ENCODE results near the gene LRRC74A. TPM values are rescaled to one million over a fixed set of nuclear protein-coding genes. Genes with fewer than 3 reads are reported as not detected.

The LRRC74A gene
- total and polyA plus RNA-seq, 2 experiments from 2014 or later: not detected

- Mint-ChIP-seq H3K27ac (no peak overlapping the region), H3K4me1 (peaks cover 59% of the 10 kb centered on the region), H3K4me3 (no peak overlapping the region), H3K9me3 (no peaks in the 10 kb centered on the region; the same call in 2 of the 3 replicates), H3K27me3 (ENCODE audit: insufficient read depth, low read depth, poor library complexity) (peaks cover 28% of the 10 kb centered on the region), H3K36me3 (ENCODE audit: low read depth) (no peaks in the 10 kb centered on the region)
- no peak overlapping the region for H3K27ac ChIP-seq (ENCODE audit: low read depth)
- H3K9me2 ChIP-seq (ENCODE audit: insufficient read depth): no peaks in the 10 kb centered on the region
- H3K4me2 ChIP-seq: no peak overlapping the region
- H3F3A ChIP-seq (replicated peaks; ENCODE audit: low read depth): peaks cover 16% of the 10 kb centered on the region
- TF ChIP-seq JUNB (IDR thresholded peaks at IDR 0.05; ENCODE audit: unreplicated experiment): no peak
- TF ChIP-seq CTCF (conservative IDR thresholded peaks at IDR 0.05; ENCODE audit: low read depth in 2 of 2): no peak
- TF ChIP-seq ZNF331 (CRISPR knock-in tag; IDR thresholded peaks at IDR 0.05; ENCODE audit: low read depth): no peak
- no peak for TF ChIP-seq POLR2AphosphoS5 (IDR thresholded peaks at IDR 0.05; ENCODE audit: low read depth)
- no peak for TF ChIP-seq REST (IDR thresholded peaks at IDR 0.05; ENCODE audit: unreplicated experiment)
- no peak for TF ChIP-seq STAT1 (IDR thresholded peaks at IDR 0.05; ENCODE audit: unreplicated experiment)
- H3K36me3 ChIP-seq (ENCODE audit: insufficient read depth): no peaks in the 10 kb centered on the region
- 0 out of 2 replicates have a peak overlapping the region, but pooled peaks have one; percentile 38 for H2AFZ ChIP-seq
- ATAC-seq: no peak
- H3K4me3 ChIP-seq: no peak overlapping the region
- no peak for DNase-seq (ENCODE audit: low spot score)
- no peaks in the 10 kb centered on the region for H4K20me1 ChIP-seq (replicated peaks; ENCODE audit: insufficient read depth)
- peaks cover 39% of the 10 kb centered on the region for H3K4me1 ChIP-seq (ENCODE audit: insufficient read depth)
- no peaks in the 10 kb centered on the region for H3K27me3 ChIP-seq (ENCODE audit: insufficient read depth)
- H3K79me2 ChIP-seq (replicated peaks; ENCODE audit: insufficient read depth): no peaks in the 10 kb centered on the region
Measured at GRCh38 chr14:76916040-76916715, 90.0 kb downstream of the LRRC74A start.

- Histone ChIP-seq H2AFZ (no peak overlapping the region), H3F3A (replicated peaks; ENCODE audit: low read depth) (peaks cover 16% of the 10 kb centered on the region), H3K27me3 (ENCODE audit: insufficient read depth) (no peaks in the 10 kb centered on the region), H3K36me3 (ENCODE audit: insufficient read depth) (no peaks in the 10 kb centered on the region), H3K79me2 (replicated peaks; ENCODE audit: insufficient read depth) (no peaks in the 10 kb centered on the region), H3K27ac (ENCODE audit: low read depth) (no peak overlapping the region), H3K4me2 (peak overlapping the region; percentile 57; the same call in 1 of the 2 replicates), H3K4me3 (no peak overlapping the region), H3K4me1 (ENCODE audit: insufficient read depth) (peaks cover 45% of the 10 kb centered on the region), H3K9me2 (ENCODE audit: insufficient read depth) (no peaks in the 10 kb centered on the region), H4K20me1 (replicated peaks; ENCODE audit: insufficient read depth) (no peaks in the 10 kb centered on the region)
- peaks cover 65% of the 10 kb centered on the region for H3K4me1 Mint-ChIP-seq
- H3K27me3 Mint-ChIP-seq (ENCODE audit: insufficient read depth, low read depth, poor library complexity): peaks cover 34% of the 10 kb centered on the region
- ATAC-seq (peak; percentile 38), DNase-seq (ENCODE audit: low spot score) (peak; percentile 96)
- H3K27ac Mint-ChIP-seq: no peak overlapping the region
- no peak overlapping the region for H3K4me3 Mint-ChIP-seq
- H3K9me3 Mint-ChIP-seq: no peaks in the 10 kb centered on the region; the same call in 2 of the 3 replicates
- H3K36me3 Mint-ChIP-seq (ENCODE audit: low read depth): no peaks in the 10 kb centered on the region
- TF ChIP-seq JUNB (IDR thresholded peaks at IDR 0.05; ENCODE audit: unreplicated experiment) (no peak), ZNF114 (CRISPR knock-in tag; IDR thresholded peaks at IDR 0.05) (0 out of 2 replicates have a peak, but pooled peaks have one; percentile 33), EZH2phosphoT487 (IDR thresholded peaks at IDR 0.05; ENCODE audit: unreplicated experiment) (no peak), POLR2AphosphoS5 (IDR thresholded peaks at IDR 0.05; ENCODE audit: low read depth) (no peak), ZNF462 (CRISPR knock-in tag; IDR thresholded peaks at IDR 0.05) (no peak), ZNF331 (CRISPR knock-in tag; IDR thresholded peaks at IDR 0.05; ENCODE audit: low read depth) (no peak)
Measured at GRCh38 chr14:76917158-76917596, 91.0 kb downstream of the LRRC74A start.
